Activated CD4-positive, alpha-beta T cell treated with anti-CD3 and anti-CD28 coated beads, Interleukin-2, amount 50 U/mL, for 16 hours (primary cell): ENCODE data around the gene MYBPC3.
A peak's percentile ranks its signal among the peaks of the same experiment; 100 is the strongest.

Source experiments
- DNase-seq: peaks from one replicate; pipeline ENCODE4 v3.0.0-alpha.2; 2020

MYBPC3 gene

GRCh38 chr11:47383071-47383470 is 30.6 kb upstream of the MYBPC3 start:
- no peak for DNase-seq

GRCh38 chr11:47380078-47380477 is 27.6 kb upstream of the MYBPC3 start:
- DNase-seq, result no peak

GRCh38 chr11:47379317-47379716 is 26.8 kb upstream of the MYBPC3 start:
- no peak for DNase-seq

- no peak for DNase-seq
Observed at GRCh38 chr11:47378836-47379170, 26.3 kb upstream of the MYBPC3 start.

- no peak for DNase-seq
Observed at GRCh38 chr11:47378010-47378835, 25.7 kb upstream of the MYBPC3 start, which contains the start of gene SPI1. TSS of gene SPI1 (minus strand) at chr11:47378547. CDS start at chr11:47378353, 194 bp downstream.

- no peak for DNase-seq
Observed at GRCh38 chr11:47377571-47378009, 25.1 kb upstream of the MYBPC3 start.

GRCh38 chr11:47376525-47377371 is 24.2 kb upstream of the MYBPC3 start:
- DNase-seq, result no peak

GRCh38 chr11:47376107-47376524 is 23.6 kb upstream of the MYBPC3 start:
- DNase-seq, result no peak

GRCh38 chr11:47375546-47376085 is 23.1 kb upstream of the MYBPC3 start:
- no peak for DNase-seq

GRCh38 chr11:47375020-47375419 is 22.5 kb upstream of the MYBPC3 start:
- no peak for DNase-seq

GRCh38 chr11:47374720-47375019 is 22.2 kb upstream of the MYBPC3 start:
- DNase-seq, result no peak

- DNase-seq, result peak; percentile 84
Observed at GRCh38 chr11:47373876-47374719, 21.6 kb upstream of the MYBPC3 start.

- no peak for DNase-seq
Observed at GRCh38 chr11:47372422-47372821, 19.9 kb upstream of the MYBPC3 start.

- no peak for DNase-seq
Observed at GRCh38 chr11:47369676-47370075, 17.2 kb upstream of the MYBPC3 start.

GRCh38 chr11:47366020-47366490 is 13.6 kb upstream of the MYBPC3 start:
- no peak for DNase-seq

GRCh38 chr11:47361419-47361818 is 8.9 kb upstream of the MYBPC3 start:
- DNase-seq, result no peak

GRCh38 chr11:47360341-47360740 is 7.8 kb upstream of the MYBPC3 start:
- no peak for DNase-seq

GRCh38 chr11:47359586-47359985 is 7.1 kb upstream of the MYBPC3 start:
- DNase-seq, result peak; percentile 24

GRCh38 chr11:47359162-47359561 is 6.7 kb upstream of the MYBPC3 start:
- no peak for DNase-seq

GRCh38 chr11:47358731-47359051 is 6.2 kb upstream of the MYBPC3 start:
- no peak for DNase-seq

- DNase-seq, result no peak
Observed at GRCh38 chr11:47357985-47358730, 5.7 kb upstream of the MYBPC3 start.

- no peak for DNase-seq
Observed at GRCh38 chr11:47356998-47357329, 4.5 kb upstream of the MYBPC3 start.
